HG03196 (cell line): ENCODE results near the gene C4orf50.
"Not testable (repeated sequence)": the region's sequence is repeated elsewhere in the genome, so short reads cannot be mapped to it uniquely, and the experiment has no call there.

Source experiments
- ATAC-seq: cut with Tn5 transposase; IDR thresholded peaks from one replicate; pipeline ENCODE4 v1.9.1; 2021; ENCODE audit not compliant: unreplicated experiment

The C4orf50 gene

DNA sequence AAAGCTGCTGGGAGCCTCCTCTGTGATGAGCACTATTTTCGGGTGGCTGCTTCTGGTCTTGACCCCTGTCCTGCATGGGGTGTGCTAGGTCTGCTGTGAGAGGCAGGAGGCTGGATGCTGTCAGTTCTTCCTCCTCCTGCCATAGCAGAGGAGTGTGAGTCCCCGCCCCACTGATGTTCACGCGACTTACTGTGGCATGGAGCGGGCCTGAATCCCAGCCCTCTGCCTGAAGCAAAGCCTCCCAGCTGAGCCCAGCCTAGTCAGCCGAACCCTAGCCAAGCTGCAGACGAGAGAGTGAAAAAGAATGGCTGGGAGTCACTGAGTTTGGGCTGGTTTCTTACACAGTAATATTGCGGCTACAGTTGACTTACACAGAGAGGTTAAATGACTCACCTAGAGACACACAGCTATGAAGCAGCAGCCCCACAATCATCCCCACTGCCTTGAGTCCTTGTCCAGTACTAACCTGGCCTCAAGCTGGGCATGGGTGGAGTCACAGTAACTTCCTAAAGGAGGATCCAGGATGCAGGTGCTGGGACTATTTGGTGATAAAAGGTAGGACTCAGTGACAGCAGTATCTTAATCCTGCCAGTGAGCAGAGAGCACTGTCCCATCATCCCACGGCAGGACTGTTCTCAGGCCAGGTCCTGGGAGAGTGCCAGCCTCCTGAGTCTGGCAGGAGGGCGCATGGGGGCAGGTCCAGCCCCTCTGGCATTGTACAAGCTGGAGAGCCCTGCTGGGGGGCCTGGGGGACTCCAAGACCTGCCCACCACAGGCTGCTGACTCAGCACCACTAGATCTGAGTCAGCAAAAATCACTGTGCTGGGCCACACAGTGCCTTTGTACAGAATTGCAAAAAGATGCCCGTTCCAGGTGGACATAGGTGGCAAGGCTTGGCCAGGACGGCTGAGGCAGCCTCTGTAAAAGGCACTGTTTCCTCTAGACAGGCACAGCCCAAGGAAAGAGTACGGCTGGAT, 65.0 kb downstream of the C4orf50 start:
- ATAC-seq: no peak

DNA sequence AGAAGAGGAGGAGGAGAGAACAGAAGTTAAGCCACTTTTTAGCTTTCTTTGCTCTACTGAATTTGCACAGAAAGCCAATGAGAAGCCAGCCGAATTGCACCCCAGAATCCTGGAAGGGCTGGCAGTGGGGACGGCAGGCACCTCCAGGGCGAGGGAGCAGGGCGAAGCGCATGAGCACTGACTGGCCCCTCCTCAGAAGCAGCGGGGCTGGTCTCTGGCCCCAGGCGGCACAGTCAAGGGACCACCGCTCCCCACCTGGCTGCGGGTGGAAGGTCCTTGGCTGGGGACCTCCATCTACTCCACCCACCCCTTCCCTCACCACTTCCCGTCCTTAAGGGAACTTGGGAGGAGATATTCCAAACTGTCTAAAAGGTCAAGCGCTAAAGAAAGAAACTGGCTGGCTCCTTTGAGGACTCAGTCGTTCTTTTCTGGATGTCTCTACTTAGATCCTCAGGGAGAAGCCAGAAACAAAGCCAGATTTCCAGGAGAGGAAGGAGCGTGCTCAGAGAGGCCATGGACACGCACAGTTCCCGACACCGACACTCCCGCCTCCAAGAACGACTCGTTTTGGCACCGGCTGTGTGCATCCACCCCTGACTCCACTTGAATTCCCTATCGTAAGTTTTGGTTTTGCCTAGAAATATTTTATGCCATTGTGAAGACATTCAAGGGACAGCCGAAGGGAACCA, 65.8 kb downstream of the C4orf50 start:
- no peak for ATAC-seq

GRCh38 chr4:5946653-5947052, 71.6 kb downstream of the C4orf50 start:
- not testable (repeated sequence) for ATAC-seq

DNA sequence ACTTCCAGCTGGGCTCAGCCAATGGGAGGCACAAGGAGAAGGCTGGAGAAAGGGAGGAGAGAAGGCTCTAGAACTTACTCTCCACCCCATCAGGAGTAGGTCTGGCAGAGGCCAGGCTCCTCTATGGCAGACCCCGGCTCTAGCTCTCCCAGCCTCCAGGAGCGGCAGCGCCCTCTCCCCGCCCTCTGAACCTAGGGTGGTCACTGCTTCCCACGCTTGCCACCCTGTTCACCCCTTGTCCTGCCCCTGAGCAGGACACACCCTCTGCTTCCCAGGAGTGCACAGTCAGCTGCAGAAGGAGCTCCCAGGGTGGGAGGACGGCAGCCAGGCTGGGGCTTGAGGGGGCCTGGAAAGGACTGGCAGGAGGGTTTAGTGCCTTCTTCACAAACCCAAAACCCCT, 72.3 kb downstream of the C4orf50 start:
- no peak for ATAC-seq

DNA sequence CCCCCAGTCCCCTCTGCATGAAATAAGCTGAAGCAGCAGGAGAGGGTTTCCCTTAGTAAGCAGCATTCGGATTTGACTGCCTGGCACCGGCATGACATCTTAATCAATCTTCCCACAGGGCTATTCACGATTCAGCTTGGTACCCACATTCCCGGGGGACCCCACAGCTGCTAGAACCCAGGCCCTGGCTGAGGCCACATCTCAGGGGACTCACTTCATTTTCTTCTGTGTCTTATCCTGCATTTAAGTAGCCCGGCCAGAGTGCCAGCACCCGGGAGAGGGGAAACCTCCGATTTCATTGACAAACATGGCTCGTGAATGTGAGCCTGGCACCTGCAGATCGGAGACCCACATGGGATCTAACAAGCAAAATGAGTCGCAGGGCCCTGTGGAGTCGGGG, 73.1 kb downstream of the C4orf50 start:
- ATAC-seq: no peak

DNA sequence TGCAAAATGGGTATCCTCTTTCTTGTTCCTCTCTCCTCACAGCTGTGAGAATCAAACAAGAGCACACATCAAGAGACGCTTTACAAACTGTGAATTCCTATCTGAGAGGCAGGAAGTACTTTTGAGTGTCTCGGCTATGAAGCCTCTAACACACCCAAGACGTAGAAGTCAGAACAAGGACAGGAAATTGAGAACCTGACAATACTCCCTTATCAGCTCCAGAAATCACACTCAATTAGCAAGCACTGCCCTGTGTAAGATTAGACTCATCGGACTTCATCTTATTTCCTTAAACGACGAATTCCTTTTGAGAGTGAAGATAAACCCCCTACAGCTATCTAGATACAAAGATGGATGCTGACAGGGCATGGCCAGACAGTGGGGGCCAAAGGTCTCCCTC, 74.7 kb downstream of the C4orf50 start:
- ATAC-seq: no peak

GRCh38 chr4:5942947-5943346, 75.3 kb downstream of the C4orf50 start:
- ATAC-seq: no peak

DNA sequence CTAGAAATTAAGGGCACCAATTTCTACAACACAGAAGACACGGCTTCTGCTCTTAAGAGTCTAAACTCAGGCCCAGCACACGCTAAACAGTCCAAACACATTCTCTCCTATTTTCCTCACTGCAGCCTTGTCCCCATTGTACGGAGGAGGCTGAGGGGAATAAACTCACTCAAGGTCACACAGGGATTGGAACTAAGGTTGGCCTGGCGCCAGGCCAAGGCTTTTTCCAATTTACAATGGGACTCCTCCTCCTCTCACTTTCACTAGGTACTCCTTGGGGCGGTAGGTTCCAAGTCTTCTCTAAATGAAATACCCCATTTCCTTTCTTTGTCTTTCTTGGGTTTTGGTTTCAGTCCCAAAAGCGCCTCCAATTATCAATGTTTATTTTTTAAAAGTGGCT, 76.6 kb downstream of the C4orf50 start:
- ATAC-seq: no peak

- ATAC-seq: no peak
These were observed 77.6 kb downstream of the C4orf50 start for GRCh38 chr4:5940470-5941203.

DNA sequence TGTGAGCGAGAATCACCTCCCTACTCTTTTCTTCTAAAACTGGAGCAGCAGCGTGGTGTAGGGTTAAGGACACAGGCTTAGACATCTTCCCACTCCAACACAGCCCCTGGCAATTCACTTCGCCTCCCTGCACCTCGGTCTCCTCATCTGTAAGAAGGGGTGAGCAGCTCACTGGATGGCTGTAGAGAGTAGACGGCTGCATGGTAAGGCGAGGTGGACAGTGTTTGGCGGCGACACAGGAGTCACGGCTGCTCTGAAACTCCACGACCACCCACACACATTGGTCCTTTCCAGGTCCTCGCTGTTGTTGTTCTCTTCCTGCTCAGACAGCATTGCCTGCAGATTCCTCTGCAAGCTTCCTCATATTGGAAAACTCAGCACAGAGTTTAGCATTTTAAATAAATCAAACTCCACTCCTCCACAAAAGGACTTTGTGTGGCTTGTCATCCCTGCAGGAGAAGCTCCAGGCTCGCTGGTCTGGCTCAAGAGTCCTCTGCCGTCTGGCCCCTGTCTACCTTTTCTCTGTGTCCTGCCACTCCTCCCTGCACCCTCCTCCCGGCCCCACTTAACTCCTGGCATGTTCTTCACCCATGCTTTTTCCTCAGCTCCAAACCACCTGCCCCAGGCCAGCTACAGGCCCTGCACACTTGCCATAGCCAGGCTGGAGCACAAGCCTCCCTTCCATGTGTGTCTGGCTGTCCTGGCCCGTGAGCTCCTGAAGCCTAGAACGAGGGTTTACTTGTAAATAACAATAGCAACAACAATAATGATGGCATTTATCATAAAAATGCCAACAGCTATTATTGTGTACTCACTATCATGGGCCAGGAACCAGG, 84.0 kb downstream of the C4orf50 start:
- no peak for ATAC-seq

DNA sequence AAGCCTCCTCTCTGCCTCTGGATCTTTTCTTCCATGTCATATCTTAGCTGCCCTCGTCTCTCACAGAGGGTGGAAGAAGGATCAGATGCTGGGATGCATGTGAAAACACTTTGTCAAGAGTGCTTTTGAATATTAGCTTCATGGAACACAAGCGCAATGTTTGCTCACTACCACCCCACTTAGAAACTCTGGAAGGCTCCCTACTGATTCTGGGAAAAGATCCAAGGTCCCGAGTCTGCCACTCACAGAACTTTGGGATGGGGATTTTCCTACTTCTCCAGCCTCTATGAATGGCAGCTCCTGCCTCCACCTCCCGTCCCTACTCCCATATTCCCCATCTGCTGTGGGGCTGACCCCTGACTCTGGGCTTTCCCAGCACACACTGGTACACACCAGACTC, 85.1 kb downstream of the C4orf50 start:
- ATAC-seq: no peak

GRCh38 chr4:5932035-5932568, 86.1 kb downstream of the C4orf50 start:
- ATAC-seq: no peak

GRCh38 chr4:5931526-5931925, 86.7 kb downstream of the C4orf50 start:
- ATAC-seq: no peak

- ATAC-seq: no peak
These were observed 87.4 kb downstream of the C4orf50 start for GRCh38 chr4:5930876-5931275.

- no peak for ATAC-seq
These were observed 87.8 kb downstream of the C4orf50 start for GRCh38 chr4:5930456-5930855.

GRCh38 chr4:5928844-5929420, 89.3 kb downstream of the C4orf50 start:
- ATAC-seq: no peak

DNA sequence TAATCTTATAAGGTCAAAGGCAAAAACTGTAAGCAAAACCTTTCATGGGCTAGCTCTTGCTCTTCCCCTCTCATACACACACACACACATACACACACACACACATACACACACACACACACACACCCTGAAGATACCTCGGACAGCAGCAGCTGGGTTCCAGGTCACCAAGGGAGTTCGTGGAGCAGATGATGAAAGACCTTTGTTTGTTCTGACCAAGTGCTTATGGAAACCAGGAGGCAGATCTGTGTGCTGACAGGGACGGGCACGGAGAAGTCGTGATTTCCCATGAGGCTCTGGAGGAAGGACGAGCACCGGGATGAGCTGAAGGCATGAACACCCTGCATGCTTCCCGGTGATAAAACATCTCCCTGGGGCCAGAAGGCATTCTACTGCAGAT, 90.0 kb downstream of the C4orf50 start:
- ATAC-seq: no peak

DNA sequence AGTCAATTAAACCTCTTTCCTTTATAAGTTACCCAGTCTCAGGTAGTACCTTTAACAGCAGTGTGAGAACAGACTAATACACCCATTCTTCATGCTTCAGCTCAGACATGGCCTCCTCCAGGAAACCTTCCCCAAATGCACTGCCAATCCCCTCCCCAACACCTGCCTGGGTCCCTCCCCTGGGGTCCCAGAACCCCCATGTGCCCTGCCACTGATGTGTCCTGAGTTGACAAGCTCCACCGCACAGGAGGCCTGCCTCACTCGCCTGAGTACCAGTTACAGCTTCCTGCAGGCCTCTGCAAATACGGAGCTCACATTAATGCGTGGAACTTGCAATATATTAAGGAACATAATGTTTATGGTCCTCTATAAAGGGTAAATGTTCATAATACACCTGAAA, 90.5 kb downstream of the C4orf50 start:
- ATAC-seq: no peak

- ATAC-seq: no peak
These were observed 91.1 kb downstream of the C4orf50 start for GRCh38 chr4:5927116-5927515.

DNA sequence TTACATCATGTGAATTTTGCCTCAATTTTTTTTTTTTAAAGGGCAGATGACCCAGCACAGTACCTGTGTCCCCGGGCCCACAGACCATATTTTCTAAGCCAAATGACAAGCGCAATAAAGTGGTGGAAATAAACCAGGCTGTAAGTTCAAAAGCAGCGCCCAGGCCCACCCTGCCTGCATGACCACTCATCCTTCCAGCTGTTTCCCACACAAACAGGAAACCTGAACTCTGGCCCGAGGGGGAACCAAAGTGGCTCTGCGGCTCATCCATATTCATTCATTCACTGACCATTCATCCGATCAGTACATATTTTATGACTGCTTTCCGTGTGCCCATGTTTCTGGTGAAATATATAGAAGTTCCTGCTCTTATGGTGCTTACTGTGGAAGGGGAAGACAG, 91.6 kb downstream of the C4orf50 start:
- no peak for ATAC-seq
